HL-60 (cell line): ENCODE data around the gene ADIPOR2.

Source experiments
- POLR2AphosphoS5 ChIP-seq: IDR thresholded peaks from 2 replicates; pipeline ENCODE4 v1.6.1; 2012; ENCODE audit warnings: low read depth
- TF ChIP-seq, protein P1 (sequence below): IDR thresholded peaks from one replicate; pipeline ENCODE4 v1.5.1; 2011; ENCODE audit warnings: low read length, control low read depth, inconsistent platforms; ENCODE audit not compliant: insufficient read depth
- TF ChIP-seq, protein P2 (sequence below): IDR thresholded peaks from 2 replicates; pipeline ENCODE4 v1.6.1; 2012; ENCODE audit warnings: low read depth; ENCODE audit not compliant: insufficient replicate concordance

DNA sequence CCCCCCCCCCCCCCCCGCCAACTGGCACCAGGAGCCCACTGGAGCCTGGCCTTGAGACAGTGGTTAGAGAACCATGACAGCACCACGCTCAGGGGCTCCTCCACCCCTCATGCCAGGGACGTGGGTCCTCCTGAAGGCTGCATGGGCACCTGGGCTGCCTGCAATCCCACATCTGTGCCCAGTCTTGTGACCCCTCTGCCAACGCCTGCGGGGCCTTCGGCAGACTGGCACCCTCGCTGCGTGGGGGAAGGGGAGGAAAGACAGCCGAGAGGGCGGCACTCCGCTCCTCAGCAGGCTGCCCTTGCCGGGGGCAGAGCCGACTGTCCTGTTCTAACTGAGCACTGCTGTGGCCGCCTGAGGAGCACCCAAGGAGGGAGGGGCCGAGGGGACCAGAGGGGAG lies 135.5 kb downstream of the ADIPOR2 start:
- TF ChIP-seq, protein P1, sequence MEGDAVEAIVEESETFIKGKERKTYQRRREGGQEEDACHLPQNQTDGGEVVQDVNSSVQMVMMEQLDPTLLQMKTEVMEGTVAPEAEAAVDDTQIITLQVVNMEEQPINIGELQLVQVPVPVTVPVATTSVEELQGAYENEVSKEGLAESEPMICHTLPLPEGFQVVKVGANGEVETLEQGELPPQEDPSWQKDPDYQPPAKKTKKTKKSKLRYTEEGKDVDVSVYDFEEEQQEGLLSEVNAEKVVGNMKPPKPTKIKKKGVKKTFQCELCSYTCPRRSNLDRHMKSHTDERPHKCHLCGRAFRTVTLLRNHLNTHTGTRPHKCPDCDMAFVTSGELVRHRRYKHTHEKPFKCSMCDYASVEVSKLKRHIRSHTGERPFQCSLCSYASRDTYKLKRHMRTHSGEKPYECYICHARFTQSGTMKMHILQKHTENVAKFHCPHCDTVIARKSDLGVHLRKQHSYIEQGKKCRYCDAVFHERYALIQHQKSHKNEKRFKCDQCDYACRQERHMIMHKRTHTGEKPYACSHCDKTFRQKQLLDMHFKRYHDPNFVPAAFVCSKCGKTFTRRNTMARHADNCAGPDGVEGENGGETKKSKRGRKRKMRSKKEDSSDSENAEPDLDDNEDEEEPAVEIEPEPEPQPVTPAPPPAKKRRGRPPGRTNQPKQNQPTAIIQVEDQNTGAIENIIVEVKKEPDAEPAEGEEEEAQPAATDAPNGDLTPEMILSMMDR: no peak
- no peak for TF ChIP-seq POLR2AphosphoS5
- TF ChIP-seq, protein P2, sequence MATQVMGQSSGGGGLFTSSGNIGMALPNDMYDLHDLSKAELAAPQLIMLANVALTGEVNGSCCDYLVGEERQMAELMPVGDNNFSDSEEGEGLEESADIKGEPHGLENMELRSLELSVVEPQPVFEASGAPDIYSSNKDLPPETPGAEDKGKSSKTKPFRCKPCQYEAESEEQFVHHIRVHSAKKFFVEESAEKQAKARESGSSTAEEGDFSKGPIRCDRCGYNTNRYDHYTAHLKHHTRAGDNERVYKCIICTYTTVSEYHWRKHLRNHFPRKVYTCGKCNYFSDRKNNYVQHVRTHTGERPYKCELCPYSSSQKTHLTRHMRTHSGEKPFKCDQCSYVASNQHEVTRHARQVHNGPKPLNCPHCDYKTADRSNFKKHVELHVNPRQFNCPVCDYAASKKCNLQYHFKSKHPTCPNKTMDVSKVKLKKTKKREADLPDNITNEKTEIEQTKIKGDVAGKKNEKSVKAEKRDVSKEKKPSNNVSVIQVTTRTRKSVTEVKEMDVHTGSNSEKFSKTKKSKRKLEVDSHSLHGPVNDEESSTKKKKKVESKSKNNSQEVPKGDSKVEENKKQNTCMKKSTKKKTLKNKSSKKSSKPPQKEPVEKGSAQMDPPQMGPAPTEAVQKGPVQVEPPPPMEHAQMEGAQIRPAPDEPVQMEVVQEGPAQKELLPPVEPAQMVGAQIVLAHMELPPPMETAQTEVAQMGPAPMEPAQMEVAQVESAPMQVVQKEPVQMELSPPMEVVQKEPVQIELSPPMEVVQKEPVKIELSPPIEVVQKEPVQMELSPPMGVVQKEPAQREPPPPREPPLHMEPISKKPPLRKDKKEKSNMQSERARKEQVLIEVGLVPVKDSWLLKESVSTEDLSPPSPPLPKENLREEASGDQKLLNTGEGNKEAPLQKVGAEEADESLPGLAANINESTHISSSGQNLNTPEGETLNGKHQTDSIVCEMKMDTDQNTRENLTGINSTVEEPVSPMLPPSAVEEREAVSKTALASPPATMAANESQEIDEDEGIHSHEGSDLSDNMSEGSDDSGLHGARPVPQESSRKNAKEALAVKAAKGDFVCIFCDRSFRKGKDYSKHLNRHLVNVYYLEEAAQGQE: no peak
